CD4-positive, alpha-beta T cell (primary cell): Measurements from ENCODE around the gene RBM19. TPM values are rescaled to one million over a fixed set of nuclear protein-coding genes. Genes with fewer than 3 reads are reported as not detected.

Experiments used
- ATAC-seq: fragments of 200-7000 bp; cut with Tn5 transposase; one replicate; pipeline ENCODE4 v1.10.0; 2022; ENCODE audit warnings: mild to moderate bottlenecking; ENCODE audit not compliant: poor library complexity
- CTCF ChIA-PET: fragments of 350-600 bp; sonication (Branson Sonifier 250); formaldehyde crosslinking; loops from one replicate; lab custom pipeline; 2021; ENCODE audit warnings: antibody characterized with exemption, inconsistent platforms; lab: Charles Lee
- POLR2A ChIA-PET: fragments of 350-600 bp; sonication (Branson Sonifier 250); formaldehyde crosslinking; loops from one replicate; lab custom pipeline; 2021; ENCODE audit warnings: antibody characterized with exemption, inconsistent platforms; lab: Charles Lee
- DNase-seq, 14 experiments: peaks; one replicate each; pipeline ENCODE4 v3.0.0-alpha.2; 2013 to 2020; ENCODE audit warnings: mixed read lengths in 2 of 14
- H3K27ac ChIP-seq, 2 donors: one replicate each; pipeline versions ENCODE4 v1.5.1 to v1.7.0; 2013; ENCODE audit warnings: low read length in 2 of 2, low read depth in 1 of 2, mild to moderate bottlenecking in 1 of 2
- H3K27me3 ChIP-seq, 2 experiments: 1 replicate in 1 of 2; 2 replicates in 1 of 2; pipeline versions ENCODE4 v1.6.1 to v1.7.0; 2013; ENCODE audit warnings: low read length in 2 of 2, control low read depth in 1 of 2, mild to moderate bottlenecking in 1 of 2, moderate library complexity in 1 of 2; ENCODE audit not compliant: insufficient read depth in 2 of 2, control insufficient read depth in 1 of 2
- H3K36me3 ChIP-seq: one replicate; pipeline ENCODE4 v1.6.1; 2013; ENCODE audit warnings: low read length, control low read depth; ENCODE audit not compliant: insufficient read depth
- H3K4me1 ChIP-seq: one replicate; pipeline ENCODE4 v1.6.1; 2013; ENCODE audit warnings: low read length, control low read depth; ENCODE audit not compliant: insufficient read depth
- H3K4me3 ChIP-seq: one replicate; pipeline ENCODE4 v1.5.1; 2013; ENCODE audit warnings: mild to moderate bottlenecking, low read length, moderate library complexity
- H3K9me3 ChIP-seq, 2 experiments: 1 replicate in 1 of 2; 2 replicates in 1 of 2; pipeline versions ENCODE4 v1.6.1 to v1.7.0; 2013; ENCODE audit warnings: low read length in 2 of 2, mild to moderate bottlenecking in 2 of 2, control low read depth in 1 of 2, moderate library complexity in 1 of 2; ENCODE audit not compliant: control insufficient read depth in 1 of 2, insufficient read depth in 1 of 2
- H3K27ac Mint-ChIP-seq: one replicate; pipeline ENCODE4 v1.8.0; 2020; ENCODE audit warnings: mixed read lengths
- H3K27me3 Mint-ChIP-seq: one replicate; pipeline ENCODE4 v1.8.0; 2021; ENCODE audit warnings: mixed read lengths
- H3K36me3 Mint-ChIP-seq: one replicate; pipeline ENCODE4 v1.8.0; 2021; ENCODE audit warnings: low read depth, mixed read lengths
- H3K4me1 Mint-ChIP-seq: one replicate; pipeline ENCODE4 v1.8.0; 2021; ENCODE audit warnings: low read depth, mixed read lengths
- H3K4me3 Mint-ChIP-seq: one replicate; pipeline ENCODE4 v1.8.0; 2020; ENCODE audit warnings: mild to moderate bottlenecking, mixed read lengths
- H3K9me3 Mint-ChIP-seq: one replicate; pipeline ENCODE4 v1.8.0; 2020; ENCODE audit warnings: mixed read lengths
- CTCF ChIP-seq: fragments of 200-600 bp; IDR thresholded peaks from one replicate; pipeline ENCODE4 v1.8.0; 2022; ENCODE audit warnings: antibody characterized with exemption, mild to moderate bottlenecking
- intact Hi-C, 2 experiments: fragments of 100-400 bp; cut with DNase I in 1 of 2; cut with micrococcal nuclease in 1 of 2; formaldehyde crosslinking; loops; one replicate each; pipeline versions ENCODE4 v1.15.1 to v1.9.0; 2023 to 2025; cut with DNase I, micrococcal nuclease
- total RNA-seq, 174 experiments: library from RNA in 2 of 174; stranded (reverse) in 2 of 174; gene quantifications; one replicate each; pipeline ENCODE4 v1.2.3 and lab custom pipeline; 2021 to 2026

Gene RBM19
- total RNA-seq, 2 experiments from 2014 or later, result 57.1 to 58.5 TPM

GRCh38 chr12:113796066-113796827 is 169.9 kb downstream of the RBM19 start:
- Histone ChIP-seq H3K27me3 (no peaks in the 10 kb centered on the region), H3K27ac (no peak overlapping the region), H3K4me1 (no peaks in the 10 kb centered on the region), H3K4me3 (no peak overlapping the region), H3K36me3 (no peaks in the 10 kb centered on the region), H3K9me3 (no peaks in the 10 kb centered on the region)
- no peaks in the 10 kb centered on the region for H3K36me3 Mint-ChIP-seq
- H3K4me3 Mint-ChIP-seq, result no peak overlapping the region
- no peak overlapping the region for H3K27ac Mint-ChIP-seq
- no peaks in the 10 kb centered on the region for H3K27me3 Mint-ChIP-seq
- ChIA-PET CTCF (no interaction called here), POLR2A (no interaction called here)
- peaks cover 1% of the 10 kb centered on the region for H3K9me3 Mint-ChIP-seq
- DNase-seq, result no peak
- no peaks in the 10 kb centered on the region for H3K4me1 Mint-ChIP-seq
- intact Hi-C loops, result no loop called here
- TF ChIP-seq CTCF, result no peak
- ATAC-seq, result no peak

- no peak for DNase-seq
- Mint-ChIP-seq H3K27ac (no peak overlapping the region), H3K4me3 (no peak overlapping the region), H3K27me3 (no peaks in the 10 kb centered on the region), H3K36me3 (no peaks in the 10 kb centered on the region), H3K9me3 (peaks cover 6% of the 10 kb centered on the region), H3K4me1 (no peaks in the 10 kb centered on the region)
- Histone ChIP-seq H3K36me3 (no peaks in the 10 kb centered on the region), H3K27ac (no peak overlapping the region), H3K27me3 (no peaks in the 10 kb centered on the region), H3K4me1 (no peaks in the 10 kb centered on the region), H3K4me3 (no peak overlapping the region), H3K9me3 (no peaks in the 10 kb centered on the region)
- intact Hi-C loops, result no loop called here
- no peak for TF ChIP-seq CTCF
- CTCF ChIA-PET, result no interaction called here
- POLR2A ChIA-PET, result no interaction called here
- no peak for ATAC-seq
Measured at GRCh38 chr12:113795445-113795844, 170.7 kb downstream of the RBM19 start.

GRCh38 chr12:113794774-113795173 is 171.4 kb downstream of the RBM19 start:
- no peaks in the 10 kb centered on the region for H3K27me3 ChIP-seq
- no peak overlapping the region for H3K27ac Mint-ChIP-seq
- ATAC-seq (no peak), DNase-seq (no peak)
- peaks cover 0 to 4% of the 10 kb centered on the region in 2 experiments for H3K9me3 ChIP-seq
- no peaks in the 10 kb centered on the region for H3K27me3 Mint-ChIP-seq
- H3K4me1 Mint-ChIP-seq, result no peaks in the 10 kb centered on the region
- CTCF ChIA-PET, result no interaction called here
- intact Hi-C loops, result no loop called here
- no peak overlapping the region for H3K27ac ChIP-seq
- TF ChIP-seq CTCF, result no peak
- POLR2A ChIA-PET, result no interaction called here
- peaks cover 9% of the 10 kb centered on the region for H3K9me3 Mint-ChIP-seq
- no peak overlapping the region for H3K4me3 Mint-ChIP-seq
- H3K36me3 ChIP-seq, result no peaks in the 10 kb centered on the region
- no peaks in the 10 kb centered on the region for H3K4me1 ChIP-seq
- H3K4me3 ChIP-seq, result no peak overlapping the region
- no peaks in the 10 kb centered on the region for H3K36me3 Mint-ChIP-seq
